Keratinocyte (primary cell): ENCODE measurements around the gene TFIP11. TPM values are rescaled to one million over a fixed set of nuclear protein-coding genes. Genes with fewer than 3 reads are reported as not detected.

Experiments
- DNase-seq: peaks from one replicate; pipeline ENCODE4 v3.0.0-alpha.2; 2011; ENCODE audit warnings: low read depth, missing footprints, low spot score
- FAIRE-seq: peaks from 2 replicates; lab custom pipeline; 2011; peaks lifted over from hg19 to GRCh38; lab: Jason Lieb, UNC
- H2AFZ ChIP-seq: 2 replicates; pipeline ENCODE4 v1.6.0; 2012; ENCODE audit warnings: low read length, control low read depth, inconsistent platforms; ENCODE audit not compliant: control insufficient read depth
- H3K27ac ChIP-seq: 2 replicates; pipeline ENCODE4 v1.5.1; 2011; ENCODE audit warnings: low read length; ENCODE audit not compliant: control insufficient read depth, insufficient read depth
- H3K27me3 ChIP-seq: 3 replicates; pipeline ENCODE4 v1.6.0; 2011; ENCODE audit warnings: low read length; ENCODE audit not compliant: control insufficient read depth, insufficient read depth; ENCODE audit errors: extremely low read depth
- H3K36me3 ChIP-seq, 2 experiments: 2 replicates in 1 of 2; 3 replicates in 1 of 2; pipeline ENCODE4 v1.5.1; 2011; ENCODE audit warnings: low read length in 2 of 2, mild to moderate bottlenecking in 1 of 2; ENCODE audit not compliant: control insufficient read depth in 2 of 2, insufficient read depth in 2 of 2; ENCODE audit errors: extremely low read depth in 1 of 2
- H3K4me1 ChIP-seq: 3 replicates; pipeline ENCODE4 v1.5.1; 2011; ENCODE audit warnings: low read length; ENCODE audit not compliant: control insufficient read depth, insufficient read depth; ENCODE audit errors: extremely low read depth
- H3K4me2 ChIP-seq: 3 replicates; pipeline ENCODE4 v1.6.0; 2011; ENCODE audit warnings: low read depth, low read length; ENCODE audit not compliant: control insufficient read depth, insufficient read depth; ENCODE audit errors: extremely low read depth
- H3K4me3 ChIP-seq, 3 experiments: fragments of 200-600 bp in 1 of 3; sonication (generic) in 1 of 3; 2 replicates in 2 of 3; 3 replicates in 1 of 3; pipeline ENCODE4 v1.5.1; 2011 to 2016; ENCODE audit warnings: low read length in 3 of 3, mild to moderate bottlenecking in 3 of 3, control low read depth in 2 of 3, inconsistent platforms in 1 of 3, low read depth in 1 of 3, mixed read lengths in 1 of 3, mixed run types in 1 of 3, moderate library complexity in 1 of 3; ENCODE audit not compliant: control insufficient read depth in 2 of 3, insufficient read depth in 2 of 3; ENCODE audit errors: extremely low read depth in 1 of 3
- H3K79me2 ChIP-seq: 2 replicates; pipeline ENCODE4 v1.6.0; 2012; ENCODE audit warnings: low read length; ENCODE audit not compliant: control insufficient read depth, insufficient read depth
- H3K9ac ChIP-seq: 3 replicates; pipeline ENCODE4 v1.6.0; 2011; ENCODE audit warnings: low read length; ENCODE audit not compliant: control insufficient read depth, insufficient read depth; ENCODE audit errors: extremely low read depth
- H3K9me1 ChIP-seq: 3 replicates; pipeline ENCODE4 v1.6.0; 2011; ENCODE audit warnings: low read length; ENCODE audit not compliant: control insufficient read depth, insufficient read depth; ENCODE audit errors: extremely low read depth
- H3K9me3 ChIP-seq: 2 replicates; pipeline ENCODE4 v1.5.1; 2012; ENCODE audit warnings: low read depth, low read length; ENCODE audit not compliant: control insufficient read depth
- H4K20me1 ChIP-seq: 3 replicates; pipeline ENCODE4 v1.6.0; 2011; ENCODE audit warnings: low read length; ENCODE audit not compliant: control insufficient read depth, insufficient read depth; ENCODE audit errors: extremely low read depth
- CTCF ChIP-seq, 3 experiments: IDR thresholded peaks in 1 of 3; conservative IDR thresholded peaks in 1 of 3; optimal IDR thresholded peaks in 1 of 3; 2 replicates in 2 of 3; 3 replicates in 1 of 3; pipeline versions ENCODE3 to v1.5.1; 2011; ENCODE audit warnings: low read length in 3 of 3, mild to moderate bottlenecking in 3 of 3, moderate library complexity in 2 of 3, control low read depth in 1 of 3, inconsistent platforms in 1 of 3; ENCODE audit not compliant: insufficient read depth in 2 of 3; ENCODE audit errors: extremely low read depth in 1 of 3
- EZH2 ChIP-seq: IDR thresholded peaks from one replicate; pipeline ENCODE4 v1.6.1; 2012; ENCODE audit warnings: inconsistent platforms, mild to moderate bottlenecking, low read length, moderate library complexity
- dilution Hi-C: fragments of 300-500 bp; cut with MboI; formaldehyde crosslinking; loops from one replicate; pipeline ENCODE4 v1.7.0; 2020; ENCODE audit warnings: low sequenced_read_pairs; ENCODE audit not compliant: extremely low pct_ligation_motif_present
- polyA plus RNA-seq, 5 experiments: library from polyadenylated mRNA; depleted of rRNA in 3 of 5; stranded (reverse) in 3 of 5; stranded (forward) in 1 of 5; unstranded in 1 of 5; fragments of >200 nt; gene quantifications; 1 replicate in 1 of 5; 2 replicates in 3 of 5; 3 replicates in 1 of 5; pipeline versions ENCODE4 v1.2.1 to v1.2.3, GENCODE V29; 2011 to 2012; ENCODE audit warnings: missing spikeins in 2 of 5, low read depth in 1 of 5, low replicate concordance in 1 of 5

TFIP11 gene
- polyA plus RNA-seq, 1 donor (not counting 4 experiments of a cell fraction or from before 2014, with no cell fraction given), result 30.3 TPM

- no peak overlapping the region for H3K4me2 ChIP-seq
- no peak overlapping the region for H3K27ac ChIP-seq
- H2AFZ ChIP-seq, result no peak overlapping the region
- no peak for FAIRE-seq
- H3K9me3 ChIP-seq, result no peaks in the 10 kb centered on the region
- H3K4me1 ChIP-seq, result peaks cover 22% of the 10 kb centered on the region
- H3K27me3 ChIP-seq, result no peaks in the 10 kb centered on the region
- H3K36me3 ChIP-seq, result peaks cover 0 to 1% of the 10 kb centered on the region in 2 experiments
- H4K20me1 ChIP-seq, result no peaks in the 10 kb centered on the region
- H3K9me1 ChIP-seq, result no peaks in the 10 kb centered on the region
- H3K9ac ChIP-seq, result no peak overlapping the region
- H3K4me3 ChIP-seq, result no peak overlapping the region
- dilution Hi-C loops, result no loop called here
- no peak for TF ChIP-seq CTCF (optimal IDR thresholded peaks at IDR 0.05 in 1 of 3, IDR thresholded peaks at IDR 0.05 in 1 of 3, conservative IDR thresholded peaks at IDR 0.05 in 1 of 3; ENCODE audit: extremely low read depth in 1 of 3, insufficient read depth in 2 of 3, low read length in 3 of 3)
- TF ChIP-seq EZH2, result no peak
- peaks cover 19% of the 10 kb centered on the region for H3K79me2 ChIP-seq
- DNase-seq, result no peak
Observed at GRCh38 chr22:26556904-26557303, 44.6 kb upstream of the TFIP11 start.

DNA sequence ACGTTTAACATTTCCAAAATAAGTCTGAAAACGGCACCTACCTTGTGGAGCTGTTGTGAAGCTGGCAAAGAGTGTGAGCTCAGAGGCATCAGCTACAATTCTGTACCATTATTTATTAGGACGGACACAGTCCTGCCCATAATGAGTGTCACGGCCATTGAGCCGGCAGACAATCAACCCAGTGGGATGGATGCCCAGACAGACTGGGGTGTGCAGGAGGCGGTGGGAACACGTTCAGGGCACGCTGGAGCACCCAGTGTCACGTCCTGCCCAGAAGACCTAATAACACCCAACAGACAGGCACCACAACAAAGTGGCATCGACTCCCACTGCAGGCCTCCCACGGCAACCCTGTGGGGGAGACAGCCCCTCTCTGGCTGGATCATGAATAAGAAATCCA lies 43.2 kb upstream of the TFIP11 start:
- DNase-seq, result no peak
- Histone ChIP-seq H3K9me3 (no peaks in the 10 kb centered on the region), H3K27me3 (no peaks in the 10 kb centered on the region), H4K20me1 (no peaks in the 10 kb centered on the region), H3K4me2 (no peak overlapping the region), H3K9me1 (no peaks in the 10 kb centered on the region), H2AFZ (no peak overlapping the region), H3K4me3 (no peak overlapping the region), H3K4me1 (peaks cover 29% of the 10 kb centered on the region), H3K9ac (no peak overlapping the region), H3K27ac (no peak overlapping the region), H3K36me3 (peaks cover 0 to 1% of the 10 kb centered on the region in 2 experiments), H3K79me2 (peaks cover 20% of the 10 kb centered on the region)
- dilution Hi-C loops, result no loop called here
- TF ChIP-seq CTCF (optimal IDR thresholded peaks at IDR 0.05 in 1 of 3, IDR thresholded peaks at IDR 0.05 in 1 of 3, conservative IDR thresholded peaks at IDR 0.05 in 1 of 3; ENCODE audit: extremely low read depth in 1 of 3, insufficient read depth in 2 of 3, low read length in 3 of 3) (no peak), EZH2 (no peak)
- FAIRE-seq, result no peak
